Trophoblast cell (in vitro differentiated cells and primary cell): ENCODE data around the gene BTBD9.

Source experiments
- DNase-seq, 2 donors: peaks; one replicate each; pipeline ENCODE4 v3.0.0-alpha.2; 2016
- H2AFZ ChIP-seq: 2 replicates; pipeline ENCODE4 v1.6.1; 2013; ENCODE audit warnings: low read length, moderate library complexity, mild to moderate bottlenecking; ENCODE audit not compliant: insufficient read depth, poor library complexity
- H2AK5ac ChIP-seq: 2 replicates; pipeline ENCODE4 v1.6.1; 2013; ENCODE audit warnings: mild to moderate bottlenecking, low read length
- H2BK120ac ChIP-seq: 2 replicates; pipeline ENCODE4 v1.6.1; 2013; ENCODE audit warnings: low read length, mild to moderate bottlenecking, moderate library complexity; ENCODE audit not compliant: insufficient read depth, poor library complexity
- H2BK12ac ChIP-seq: 2 replicates; pipeline ENCODE4 v1.6.1; 2013; ENCODE audit warnings: mild to moderate bottlenecking, low read length, moderate library complexity
- H2BK5ac ChIP-seq: 2 replicates; pipeline ENCODE4 v1.6.1; 2013; ENCODE audit warnings: low read length, low read depth, moderate library complexity, mild to moderate bottlenecking; ENCODE audit not compliant: poor library complexity
- H3K14ac ChIP-seq: 2 replicates; pipeline ENCODE4 v1.6.1; 2013; ENCODE audit warnings: mild to moderate bottlenecking, low read length
- H3K18ac ChIP-seq: 2 replicates; pipeline ENCODE4 v1.6.1; 2013; ENCODE audit warnings: mild to moderate bottlenecking, low read length
- H3K23ac ChIP-seq: 2 replicates; pipeline ENCODE4 v1.6.1; 2013; ENCODE audit warnings: low read length
- H3K27ac ChIP-seq: 2 replicates; pipeline ENCODE4 v1.5.1; 2013; ENCODE audit warnings: low read depth, mild to moderate bottlenecking, inconsistent platforms, low read length, moderate library complexity
- H3K27me3 ChIP-seq: 2 replicates; pipeline ENCODE4 v1.6.1; 2013; ENCODE audit warnings: inconsistent platforms, mild to moderate bottlenecking, low read length, moderate library complexity; ENCODE audit not compliant: insufficient read depth
- H3K36me3 ChIP-seq, 2 experiments: 1 replicate in 1 of 2; 2 replicates in 1 of 2; pipeline ENCODE4 v1.6.1; 2013; ENCODE audit warnings: low read length in 2 of 2, mild to moderate bottlenecking in 2 of 2, moderate library complexity in 1 of 2; ENCODE audit not compliant: insufficient read depth in 2 of 2, control insufficient read depth in 1 of 2
- H3K4ac ChIP-seq: 2 replicates; pipeline ENCODE4 v1.6.1; 2013; ENCODE audit warnings: low read depth, mild to moderate bottlenecking, low read length, moderate library complexity
- H3K4me1 ChIP-seq, 2 experiments: 1 replicate in 1 of 2; 2 replicates in 1 of 2; pipeline ENCODE4 v1.6.1; 2013; ENCODE audit warnings: low read length in 2 of 2, mild to moderate bottlenecking in 2 of 2, moderate library complexity in 1 of 2; ENCODE audit not compliant: insufficient read depth in 2 of 2, control insufficient read depth in 1 of 2
- H3K4me2 ChIP-seq: 2 replicates; pipeline ENCODE4 v1.6.1; 2013; ENCODE audit warnings: inconsistent platforms, mild to moderate bottlenecking, low read length, moderate library complexity
- H3K4me3 ChIP-seq: 2 replicates; pipeline ENCODE4 v1.5.1; 2013; ENCODE audit warnings: mild to moderate bottlenecking, low read depth, low read length, inconsistent platforms
- H3K79me1 ChIP-seq: one replicate; pipeline ENCODE4 v1.6.1; 2013; ENCODE audit warnings: low read length
- H3K79me2 ChIP-seq: 2 replicates; pipeline ENCODE4 v1.6.1; 2013; ENCODE audit warnings: low read length, mild to moderate bottlenecking; ENCODE audit not compliant: control insufficient read depth, insufficient read depth, poor library complexity
- H3K9ac ChIP-seq: 2 replicates; pipeline ENCODE4 v1.6.1; 2013; ENCODE audit warnings: mild to moderate bottlenecking, low read length
- H3K9me3 ChIP-seq: 2 replicates; pipeline ENCODE4 v1.6.1; 2013; ENCODE audit warnings: low read depth, mild to moderate bottlenecking, control low read depth, inconsistent platforms, low read length; ENCODE audit not compliant: insufficient read depth
- H4K12ac ChIP-seq: 2 replicates; pipeline ENCODE4 v1.6.1; 2013; ENCODE audit warnings: low read depth, mild to moderate bottlenecking, low read length, moderate library complexity
- H4K8ac ChIP-seq: 2 replicates; pipeline ENCODE4 v1.6.1; 2013; ENCODE audit warnings: low read depth, mild to moderate bottlenecking, low read length, moderate library complexity
- H4K91ac ChIP-seq: one replicate; pipeline ENCODE4 v1.6.1; 2013; ENCODE audit warnings: low read depth, mild to moderate bottlenecking, low read length, moderate library complexity
- WGBS: extraction: QIAGEN DNeasy Blood & Tissue Kit; methylation state at CpG from one replicate; pipeline ENCODE4 v1.1.7; 2013; ENCODE audit warnings: missing lambda C conversion rate; ENCODE audit not compliant: insufficient read length, insufficient coverage; ENCODE audit errors: extremely low coverage; 5-methylcytosine and 5-hydroxymethylcytosine counted together

The BTBD9 gene

GRCh38 chr6:38584731-38585130, 55.0 kb downstream of the BTBD9 start:
- Histone ChIP-seq H2AFZ (no peak overlapping the region), H3K4ac (no peak overlapping the region), H3K4me3 (no peak overlapping the region), H3K18ac (no peak overlapping the region), H3K36me3 (no peaks in the 10 kb centered on the region), H3K9ac (no peak overlapping the region), H4K8ac (no peak overlapping the region), H3K9me3 (no peaks in the 10 kb centered on the region), H3K79me2 (no peaks in the 10 kb centered on the region), H3K4me1 (no peaks in the 10 kb centered on the region), H2AK5ac (no peak overlapping the region), H4K12ac (no peak overlapping the region), H4K91ac (no peak overlapping the region), H2BK120ac (no peak overlapping the region), H2BK5ac (no peak overlapping the region), H3K14ac (no peak overlapping the region), H2BK12ac (no peak overlapping the region), H3K4me2 (no peak overlapping the region), H3K79me1 (no peaks in the 10 kb centered on the region), H3K23ac (no peak overlapping the region), H3K27ac (no peak overlapping the region), H3K27me3 (no peaks in the 10 kb centered on the region)
- WGBS, result no CpG with 5 or more reads among the region's 2 CpGs
- no peak for DNase-seq

- no peaks in the 10 kb centered on the region for H3K4me1 ChIP-seq
- no peak overlapping the region for H4K12ac ChIP-seq
- no peak overlapping the region for H3K9ac ChIP-seq
- no peaks in the 10 kb centered on the region for H3K79me2 ChIP-seq
- DNase-seq, result no peak
- H2AFZ ChIP-seq, result no peak overlapping the region
- no peaks in the 10 kb centered on the region for H3K9me3 ChIP-seq
- H3K4ac ChIP-seq, result no peak overlapping the region
- no peak overlapping the region for H2AK5ac ChIP-seq
- H2BK5ac ChIP-seq, result no peak overlapping the region
- no peak overlapping the region for H3K23ac ChIP-seq
- H3K14ac ChIP-seq, result no peak overlapping the region
- no CpG with 5 or more reads among the region's 1 CpG for WGBS
- no peak overlapping the region for H3K27ac ChIP-seq
- H3K18ac ChIP-seq, result no peak overlapping the region
- H3K27me3 ChIP-seq, result no peaks in the 10 kb centered on the region
- H3K4me3 ChIP-seq, result no peak overlapping the region
- no peaks in the 10 kb centered on the region for H3K79me1 ChIP-seq
- H3K36me3 ChIP-seq, result no peaks in the 10 kb centered on the region
- no peak overlapping the region for H4K8ac ChIP-seq
- H2BK12ac ChIP-seq, result no peak overlapping the region
- no peak overlapping the region for H3K4me2 ChIP-seq
- no peak overlapping the region for H4K91ac ChIP-seq
- H2BK120ac ChIP-seq, result no peak overlapping the region
Measured at GRCh38 chr6:38583523-38583922, 56.2 kb downstream of the BTBD9 start.

- Histone ChIP-seq H3K14ac (no peak overlapping the region), H3K9ac (no peak overlapping the region), H3K36me3 (no peaks in the 10 kb centered on the region), H3K18ac (no peak overlapping the region), H3K4me3 (no peak overlapping the region), H3K4ac (no peak overlapping the region), H2BK120ac (no peak overlapping the region), H3K4me1 (no peaks in the 10 kb centered on the region), H2BK5ac (no peak overlapping the region), H3K79me2 (no peaks in the 10 kb centered on the region), H3K23ac (no peak overlapping the region), H2AK5ac (no peak overlapping the region), H3K27me3 (no peaks in the 10 kb centered on the region), H3K27ac (no peak overlapping the region), H4K91ac (no peak overlapping the region), H3K79me1 (no peaks in the 10 kb centered on the region), H2BK12ac (no peak overlapping the region), H3K4me2 (no peak overlapping the region), H2AFZ (no peak overlapping the region), H3K9me3 (no peaks in the 10 kb centered on the region), H4K8ac (no peak overlapping the region), H4K12ac (no peak overlapping the region)
- no CpG with 5 or more reads among the region's 6 CpGs for WGBS
- DNase-seq, result no peak
Measured at GRCh38 chr6:38580030-38580429, 59.7 kb downstream of the BTBD9 start.

GRCh38 chr6:38579010-38579628, 60.6 kb downstream of the BTBD9 start:
- no peak overlapping the region for H3K4me3 ChIP-seq
- H3K27me3 ChIP-seq, result no peaks in the 10 kb centered on the region
- H3K9ac ChIP-seq, result no peak overlapping the region
- no peak overlapping the region for H2BK120ac ChIP-seq
- H3K4me1 ChIP-seq, result no peaks in the 10 kb centered on the region
- DNase-seq, result no peak
- no peak overlapping the region for H2BK5ac ChIP-seq
- H3K18ac ChIP-seq, result no peak overlapping the region
- no peaks in the 10 kb centered on the region for H3K36me3 ChIP-seq
- H4K12ac ChIP-seq, result no peak overlapping the region
- H4K91ac ChIP-seq, result no peak overlapping the region
- no peaks in the 10 kb centered on the region for H3K79me1 ChIP-seq
- no peak overlapping the region for H2AK5ac ChIP-seq
- H3K27ac ChIP-seq, result no peak overlapping the region
- no peak overlapping the region for H4K8ac ChIP-seq
- no peak overlapping the region for H3K23ac ChIP-seq
- H3K79me2 ChIP-seq, result no peaks in the 10 kb centered on the region
- no peak overlapping the region for H3K14ac ChIP-seq
- H2BK12ac ChIP-seq, result no peak overlapping the region
- H3K4me2 ChIP-seq, result no peak overlapping the region
- no peaks in the 10 kb centered on the region for H3K9me3 ChIP-seq
- H2AFZ ChIP-seq, result no peak overlapping the region
- no peak overlapping the region for H3K4ac ChIP-seq
